ENCODE data around the gene ARHGAP44. TPM values are rescaled to one million over a fixed set of nuclear protein-coding genes. Genes with fewer than 3 reads are reported as not detected.

The ARHGAP44 gene
- polyA plus RNA-seq (ENCODE audit: insufficient read length), result 4.8 TPM

GRCh38 chr17:12789481-12790248 is at the start of gene ARHGAP44:
ARHGAP44 (plus strand) TSS chr17:12789498; CDS start chr17:12789839, 341 bp downstream.
- DNase-seq (ENCODE audit: low read depth), result no peak

- no peak for DNase-seq (ENCODE audit: low read depth)
Observed at GRCh38 chr17:12739500-12739899, 49.8 kb upstream of the ARHGAP44 start.

GRCh38 chr17:12743046-12743445 is 46.3 kb upstream of the ARHGAP44 start:
- DNase-seq (ENCODE audit: low read depth), result no peak

GRCh38 chr17:12744298-12744697 is 45.0 kb upstream of the ARHGAP44 start:
- no peak for DNase-seq (ENCODE audit: low read depth)

- DNase-seq (ENCODE audit: low read depth), result no peak
Observed at GRCh38 chr17:12744786-12745185, 44.5 kb upstream of the ARHGAP44 start.

- no peak for DNase-seq (ENCODE audit: low read depth)
Observed at GRCh38 chr17:12745486-12745885, 43.8 kb upstream of the ARHGAP44 start.

GRCh38 chr17:12756786-12757185 is 32.5 kb upstream of the ARHGAP44 start:
- DNase-seq (ENCODE audit: low read depth), result no peak

- DNase-seq (ENCODE audit: low read depth), result no peak
Observed at GRCh38 chr17:12759090-12759489, 30.2 kb upstream of the ARHGAP44 start.

GRCh38 chr17:12765548-12765947 is 23.8 kb upstream of the ARHGAP44 start:
- DNase-seq (ENCODE audit: low read depth), result no peak

- no peak for DNase-seq (ENCODE audit: low read depth)
Observed at GRCh38 chr17:12768255-12768654, 21.0 kb upstream of the ARHGAP44 start.

- no peak for DNase-seq (ENCODE audit: low read depth)
Observed at GRCh38 chr17:12769981-12770380, 19.3 kb upstream of the ARHGAP44 start.

- DNase-seq (ENCODE audit: low read depth), result no peak
Observed at GRCh38 chr17:12773153-12773552, 16.1 kb upstream of the ARHGAP44 start.

GRCh38 chr17:12789075-12789480 is 220 bp upstream of the ARHGAP44 start:
- no peak for DNase-seq (ENCODE audit: low read depth)

GRCh38 chr17:12790249-12791106 is 1.2 kb downstream of the ARHGAP44 start:
- DNase-seq (ENCODE audit: low read depth), result no peak

- DNase-seq (ENCODE audit: low read depth), result no peak
Observed at GRCh38 chr17:12794919-12795532, 5.7 kb downstream of the ARHGAP44 start.

- no peak for DNase-seq (ENCODE audit: low read depth)
Observed at GRCh38 chr17:12800855-12801365, 11.6 kb downstream of the ARHGAP44 start.

- DNase-seq (ENCODE audit: low read depth), result no peak
Observed at GRCh38 chr17:12806630-12807029, 17.3 kb downstream of the ARHGAP44 start.

GRCh38 chr17:12808723-12809122 is 19.4 kb downstream of the ARHGAP44 start:
- DNase-seq (ENCODE audit: low read depth), result no peak

GRCh38 chr17:12812877-12813276 is 23.6 kb downstream of the ARHGAP44 start:
- no peak for DNase-seq (ENCODE audit: low read depth)

- DNase-seq (ENCODE audit: low read depth), result no peak
Observed at GRCh38 chr17:12813664-12814063, 24.4 kb downstream of the ARHGAP44 start.

- no peak for DNase-seq (ENCODE audit: low read depth)
Observed at GRCh38 chr17:12814718-12815117, 25.4 kb downstream of the ARHGAP44 start.

- DNase-seq (ENCODE audit: low read depth), result no peak
Observed at GRCh38 chr17:12815642-12816141, 26.4 kb downstream of the ARHGAP44 start.

Measured in forelimb muscle (tissue), 1 donor.